Stimulated activated CD4-positive, alpha-beta T cell treated with anti-CD3 and anti-CD28 coated beads, Interleukin-4, amount 100 ng/mL, for 24 hours (primary cell): Measurements from ENCODE around the gene STX10.
"Not testable (repeated sequence)": the region's sequence is repeated elsewhere in the genome, so short reads cannot be mapped to it uniquely, and the experiment has no call there.

Source experiments
- DNase-seq: peaks from one replicate; pipeline ENCODE4 v3.0.0-alpha.2; 2020

Gene STX10

DNA sequence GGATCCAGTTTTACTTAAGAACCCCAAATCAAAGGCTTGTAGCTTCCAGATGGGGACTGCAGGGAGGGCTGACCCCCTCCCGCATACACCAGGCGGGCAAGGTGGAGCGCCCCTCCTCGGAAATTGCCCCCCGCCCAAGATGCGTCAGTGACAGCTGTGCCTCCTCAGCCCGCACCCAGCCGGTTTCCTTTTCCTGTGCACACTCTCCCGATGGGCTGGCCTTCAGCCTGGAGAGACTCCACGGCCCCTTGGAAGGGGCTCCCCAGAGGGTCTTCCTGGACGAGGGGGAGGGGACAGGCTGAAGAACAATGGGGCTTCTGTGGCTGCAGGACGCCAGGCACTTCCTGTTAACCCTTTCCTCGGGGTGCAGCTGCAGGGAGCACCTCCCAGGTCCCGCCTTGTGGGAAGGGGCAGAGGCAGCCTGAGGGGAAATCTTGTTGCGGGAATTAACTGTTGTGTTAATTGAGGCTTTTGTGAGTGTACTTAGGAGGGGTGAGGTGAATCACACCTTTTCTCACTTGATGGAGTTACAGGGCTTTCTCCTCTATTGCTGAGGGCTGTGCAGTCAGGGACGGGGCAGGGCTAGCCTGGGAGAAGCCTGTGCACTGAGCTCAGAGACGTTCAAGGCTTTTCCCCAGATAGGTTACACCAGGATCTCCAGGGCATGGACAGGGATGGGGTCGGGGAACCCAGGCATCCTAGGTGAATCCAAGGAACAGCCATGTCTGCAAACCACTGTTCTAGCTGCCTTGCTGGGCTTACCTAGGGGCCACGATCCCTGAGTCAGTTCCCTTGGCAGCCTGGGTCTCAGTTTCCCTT lies 14.4 kb upstream of the STX10 start:
- peak; percentile 37 for DNase-seq

DNA sequence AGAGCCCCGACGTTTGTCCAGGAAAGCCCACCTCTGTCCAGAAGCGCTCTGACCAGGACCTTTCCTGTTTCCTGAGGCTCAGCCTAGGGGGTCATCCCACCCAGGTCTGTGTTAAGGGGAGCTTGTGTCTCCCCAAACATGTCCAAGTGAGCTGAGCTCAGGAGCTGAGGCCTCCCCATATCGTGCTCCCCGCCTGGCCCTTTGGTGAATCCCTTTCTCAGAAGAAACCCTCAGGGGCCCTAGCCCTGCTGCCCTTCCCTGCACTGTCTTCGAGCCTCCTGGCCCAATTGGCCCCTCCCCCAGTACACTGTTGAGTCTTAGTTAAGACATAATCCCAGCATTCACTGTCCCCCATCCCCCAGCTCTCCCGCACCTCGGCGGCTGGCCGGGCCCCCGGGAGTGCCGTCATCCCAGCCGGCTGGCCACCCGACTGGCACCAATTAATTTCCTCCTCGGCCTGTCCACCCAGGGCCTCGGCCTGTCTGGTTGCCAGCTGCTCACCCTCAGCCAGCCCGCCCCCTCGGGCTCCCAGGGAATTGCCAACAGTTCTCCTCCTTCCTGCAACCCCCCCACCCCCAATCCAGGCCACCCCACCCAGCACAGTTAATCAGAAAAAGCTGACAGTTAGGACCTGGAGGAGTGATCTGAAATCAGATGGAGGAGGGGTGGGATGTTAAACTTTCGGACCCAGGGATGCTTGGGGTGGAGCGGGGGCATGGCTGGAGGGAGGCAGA lies 13.6 kb upstream of the STX10 start:
- peak; percentile 44 for DNase-seq

DNA sequence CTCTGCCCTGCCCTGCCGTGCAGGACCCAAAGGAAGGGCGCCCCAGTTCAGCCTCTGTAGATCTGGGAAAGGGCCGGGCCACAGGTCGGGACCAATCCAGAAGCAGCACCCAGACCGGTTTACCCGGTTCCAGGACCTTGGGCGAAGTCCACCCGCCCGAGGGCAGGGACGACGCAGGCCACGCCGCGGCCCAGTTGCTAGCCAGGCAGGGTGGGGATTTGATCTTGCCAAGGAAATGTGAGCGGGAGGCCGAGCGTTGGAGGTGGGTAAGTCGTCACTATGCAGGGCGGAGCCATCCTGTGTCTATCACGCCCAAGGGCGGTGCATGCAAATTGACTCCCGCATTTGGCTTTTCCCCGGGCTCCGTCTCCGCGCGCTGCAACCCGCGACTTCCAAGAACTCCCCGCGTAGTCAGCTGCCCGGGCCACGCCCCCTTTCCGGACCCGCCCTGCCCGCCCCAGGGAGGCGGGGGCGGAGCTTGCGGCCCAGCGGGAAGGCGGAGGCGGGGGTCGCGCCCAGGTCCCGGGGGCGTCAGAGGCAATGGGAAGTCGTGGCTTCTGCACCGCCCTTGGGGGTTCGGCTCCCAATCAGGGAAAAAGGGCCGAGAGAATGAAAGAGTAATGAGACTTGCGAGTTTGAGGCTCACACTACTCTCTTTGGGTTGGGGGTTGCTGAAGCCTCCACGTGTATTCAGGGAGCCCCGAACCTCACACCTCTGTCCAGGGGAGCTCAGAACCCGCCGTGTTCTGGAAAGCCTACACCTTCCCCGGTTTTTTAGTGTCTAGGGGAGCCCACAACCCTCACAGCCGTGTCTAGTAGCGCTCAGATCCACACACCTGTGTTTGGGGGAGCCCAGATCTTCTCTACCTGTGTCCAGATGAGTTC lies 12.8 kb upstream of the STX10 start:
- peak; percentile 87 for DNase-seq

DNA sequence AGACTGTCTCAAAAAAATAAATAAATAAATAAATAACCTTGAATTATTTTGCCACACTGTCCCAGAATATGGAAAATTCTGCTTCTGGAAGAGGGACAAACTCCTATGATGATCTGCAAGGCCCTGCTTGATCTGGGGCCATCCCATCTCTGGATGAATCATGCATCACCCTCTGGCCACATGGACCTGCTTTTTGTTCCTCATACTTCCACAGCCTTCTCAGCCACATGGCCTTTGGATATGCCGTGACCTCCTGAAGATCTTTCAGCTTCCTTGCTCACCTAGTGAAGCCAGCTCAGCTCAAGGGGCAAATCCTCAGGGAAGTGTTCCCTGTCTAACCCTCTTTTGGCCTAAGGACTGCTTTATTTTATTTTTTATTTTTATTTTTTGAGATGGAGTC lies 10.4 kb upstream of the STX10 start:
- no peak for DNase-seq

DNA sequence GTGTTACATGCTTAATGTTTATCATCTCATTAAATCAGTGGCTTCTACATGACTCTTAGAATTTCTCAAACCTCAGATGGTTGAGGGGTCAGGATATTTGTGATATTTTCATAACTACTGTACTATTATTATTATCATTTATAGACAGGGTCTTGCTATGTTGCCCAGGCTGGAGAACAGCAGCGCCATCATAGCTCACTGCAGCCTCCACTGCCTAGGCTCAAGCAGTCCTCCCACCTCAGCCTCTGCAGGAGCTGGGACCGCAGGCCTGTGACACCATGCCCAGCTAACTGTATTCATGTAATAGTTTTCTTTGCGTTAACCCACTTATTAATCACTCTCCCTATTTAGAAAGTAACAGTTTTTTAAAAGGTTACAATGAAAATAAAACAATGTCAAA lies 9.5 kb upstream of the STX10 start:
- no peak for DNase-seq

DNA sequence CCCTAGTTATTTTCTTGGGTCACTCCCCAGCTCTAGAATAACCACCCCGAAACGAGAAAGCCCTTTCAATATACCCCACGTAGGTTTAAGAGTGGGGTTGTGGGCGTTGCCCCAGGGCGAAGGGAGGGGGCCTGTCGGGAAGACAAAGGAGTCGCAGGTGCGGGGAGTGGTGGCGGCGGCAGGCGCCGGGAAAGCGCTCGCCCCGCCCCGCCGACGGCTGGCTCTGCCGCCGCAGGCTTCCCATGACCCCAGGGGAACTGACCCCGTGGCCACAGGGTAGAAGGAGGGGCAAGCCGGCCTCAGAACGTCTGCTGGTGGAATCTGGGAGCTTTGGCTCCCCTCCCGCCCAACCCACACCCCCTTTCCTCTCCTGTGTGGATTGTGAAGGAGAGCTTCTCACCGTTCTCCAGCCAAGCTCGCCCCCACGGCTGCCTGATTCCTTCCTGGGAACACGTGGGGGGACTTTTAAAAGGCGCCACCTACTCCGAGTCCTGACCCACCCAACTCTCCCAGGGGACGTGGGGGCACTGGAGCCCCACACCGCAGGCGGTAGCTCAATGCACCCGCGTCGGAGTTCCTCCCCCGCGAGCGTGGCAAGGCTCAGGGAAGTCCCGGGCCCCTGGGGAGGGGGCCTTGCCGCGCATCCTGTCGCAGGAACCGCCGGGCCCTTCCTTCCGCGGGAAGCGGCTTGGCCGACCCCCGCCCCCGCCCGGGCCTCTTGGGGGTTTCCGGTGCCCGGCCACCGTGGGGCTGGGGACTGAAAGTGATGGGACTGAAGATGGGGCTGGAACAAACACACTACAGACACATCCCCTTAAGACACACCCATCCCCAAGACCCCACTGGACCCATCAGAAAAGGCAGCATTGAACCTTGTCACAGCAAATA lies 5.5 kb upstream of the STX10 start:
- peak; percentile 58 for DNase-seq

DNA sequence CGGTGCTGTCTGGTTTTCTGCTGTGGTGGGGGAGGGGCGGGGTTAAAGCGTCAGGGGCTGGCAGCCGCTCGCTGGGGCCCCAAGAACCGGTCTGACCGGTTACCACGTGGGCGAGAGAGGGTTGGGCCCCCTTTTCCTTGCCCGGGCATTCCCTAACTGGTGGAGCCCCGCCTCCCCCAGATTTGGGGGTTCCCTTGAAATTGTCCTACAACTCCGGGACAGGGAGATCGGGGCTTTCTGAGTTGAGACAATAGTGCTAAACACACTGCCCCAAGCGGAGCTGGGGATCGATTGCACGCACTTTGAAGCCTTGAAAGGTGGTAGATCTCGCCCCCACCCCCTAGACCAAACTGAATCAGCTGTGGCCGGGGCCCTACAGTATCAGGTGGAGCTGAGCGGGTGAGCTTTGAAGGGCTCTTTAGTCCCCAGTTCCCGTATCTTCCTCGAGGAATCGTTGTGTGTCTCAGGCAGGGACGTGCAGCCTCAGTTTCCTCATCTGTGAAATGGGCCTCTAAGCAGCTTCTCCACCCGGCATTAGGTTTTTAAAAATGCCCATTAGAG lies 4.8 kb upstream of the STX10 start:
- DNase-seq, result peak; percentile 82

DNA sequence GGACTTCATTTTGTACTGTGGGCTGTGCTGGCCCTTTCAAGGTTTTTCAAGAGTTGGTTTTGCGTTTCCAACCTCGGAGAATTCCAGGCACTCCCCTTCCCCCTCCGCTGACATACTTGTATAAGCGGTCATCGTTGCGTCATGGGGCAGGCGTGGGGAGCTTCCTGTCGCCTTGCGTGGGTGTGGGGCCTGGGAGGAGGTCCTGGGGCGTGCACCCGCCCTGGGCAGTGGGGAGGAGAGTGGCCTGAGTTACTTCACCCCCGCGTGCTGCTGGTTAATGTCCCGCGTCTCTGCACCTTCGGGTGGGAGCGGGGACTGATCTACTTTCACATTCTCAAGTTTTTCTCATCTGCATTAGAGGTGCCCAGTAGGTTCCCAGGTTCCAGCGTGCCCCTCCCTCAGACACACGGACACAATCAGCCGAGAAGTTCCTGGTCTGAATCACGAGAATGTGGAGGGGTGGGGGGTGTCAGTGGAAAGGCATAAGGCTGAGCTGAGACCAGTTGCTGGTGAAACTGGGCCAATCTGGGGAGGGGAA lies 4.1 kb upstream of the STX10 start:
- peak; percentile 69 for DNase-seq

DNA sequence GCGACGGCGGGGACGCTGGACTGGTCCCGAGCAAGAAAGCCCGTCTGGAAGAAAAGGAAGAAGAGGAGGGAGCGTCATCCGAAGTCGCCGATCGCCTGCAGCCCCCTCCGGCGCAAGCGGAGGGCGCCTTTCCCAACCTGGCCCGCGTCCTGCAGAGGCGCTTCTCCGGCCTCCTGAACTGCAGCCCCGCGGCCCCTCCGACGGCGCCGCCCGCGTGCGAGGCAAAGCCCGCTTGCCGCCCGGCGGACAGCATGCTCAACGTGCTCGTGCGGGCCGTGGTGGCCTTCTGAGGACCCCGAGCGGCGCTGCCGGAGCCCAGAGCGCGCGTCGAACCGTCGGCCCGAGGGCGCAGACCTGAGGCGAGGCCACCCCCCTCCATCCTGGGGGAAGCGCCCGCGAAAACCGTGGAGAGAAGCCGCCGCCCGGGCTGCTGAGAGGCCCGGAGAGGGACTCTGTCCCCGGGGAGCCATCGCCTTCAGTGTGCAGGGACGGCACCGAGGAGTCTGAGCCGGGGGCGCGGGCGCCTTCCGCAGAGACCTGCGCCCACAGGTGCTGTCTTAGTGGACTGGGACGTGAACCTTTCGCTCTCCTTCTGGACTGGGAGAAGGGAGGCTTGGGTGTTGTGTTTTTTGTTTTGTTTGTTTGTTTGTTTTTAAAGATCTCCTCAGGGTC lies 3.5 kb upstream of the STX10 start:
- DNase-seq, result no peak

DNA sequence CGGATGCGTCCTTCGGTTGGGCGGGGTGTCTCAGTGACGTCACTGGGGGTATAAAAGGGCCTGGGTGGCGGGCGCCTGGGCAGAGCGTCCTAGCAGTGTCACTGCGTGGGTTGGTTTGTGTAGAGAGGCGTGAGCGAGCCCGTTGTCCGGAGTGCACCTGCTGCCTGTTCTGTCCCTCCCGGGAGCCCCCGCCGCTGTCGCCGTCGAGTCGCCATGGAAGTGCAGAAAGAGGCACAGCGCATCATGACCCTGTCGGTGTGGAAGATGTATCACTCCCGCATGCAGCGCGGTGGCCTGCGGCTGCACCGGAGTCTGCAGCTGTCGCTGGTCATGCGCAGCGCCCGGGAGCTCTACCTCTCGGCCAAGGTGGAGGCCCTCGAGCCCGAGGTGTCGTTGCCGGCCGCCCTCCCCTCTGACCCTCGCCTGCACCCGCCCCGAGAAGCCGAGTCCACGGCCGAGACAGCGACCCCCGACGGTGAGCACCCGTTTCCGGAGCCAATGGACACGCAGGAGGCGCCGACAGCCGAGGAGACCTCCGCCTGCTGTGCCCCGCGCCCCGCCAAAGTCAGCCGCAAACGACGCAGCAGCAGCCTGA lies 2.9 kb upstream of the STX10 start:
- peak; percentile 98 for DNase-seq

DNA sequence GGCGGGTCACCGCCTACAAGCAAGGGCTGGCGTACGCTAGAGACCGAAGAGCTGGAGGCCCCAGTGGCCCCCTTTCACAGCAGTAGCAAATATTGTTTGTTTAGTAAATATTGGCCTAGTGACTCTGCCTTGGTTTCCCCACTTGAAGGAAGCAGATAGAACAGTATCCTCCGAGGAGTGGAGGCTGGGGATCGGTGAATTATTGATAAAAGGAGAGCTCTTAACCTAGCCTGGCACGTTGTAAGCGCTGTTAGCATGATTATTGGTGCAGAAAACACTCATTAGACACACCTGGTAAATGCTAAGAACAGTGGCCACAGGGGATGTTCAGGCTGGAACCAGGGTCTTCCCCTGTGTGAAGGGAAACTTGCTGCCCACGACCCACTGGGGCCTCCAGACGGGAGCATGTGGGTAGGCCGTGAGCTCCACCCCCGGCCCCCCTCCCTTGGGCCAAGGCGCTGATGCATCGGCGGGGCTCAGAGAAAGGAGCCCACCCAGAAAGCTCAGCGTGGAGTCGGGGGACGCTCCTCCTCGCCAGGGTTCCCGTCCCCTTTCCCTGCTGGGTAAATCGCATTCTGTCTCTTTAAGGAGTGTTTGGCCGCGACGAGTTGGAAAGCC lies 2.3 kb upstream of the STX10 start:
- no peak for DNase-seq

DNA sequence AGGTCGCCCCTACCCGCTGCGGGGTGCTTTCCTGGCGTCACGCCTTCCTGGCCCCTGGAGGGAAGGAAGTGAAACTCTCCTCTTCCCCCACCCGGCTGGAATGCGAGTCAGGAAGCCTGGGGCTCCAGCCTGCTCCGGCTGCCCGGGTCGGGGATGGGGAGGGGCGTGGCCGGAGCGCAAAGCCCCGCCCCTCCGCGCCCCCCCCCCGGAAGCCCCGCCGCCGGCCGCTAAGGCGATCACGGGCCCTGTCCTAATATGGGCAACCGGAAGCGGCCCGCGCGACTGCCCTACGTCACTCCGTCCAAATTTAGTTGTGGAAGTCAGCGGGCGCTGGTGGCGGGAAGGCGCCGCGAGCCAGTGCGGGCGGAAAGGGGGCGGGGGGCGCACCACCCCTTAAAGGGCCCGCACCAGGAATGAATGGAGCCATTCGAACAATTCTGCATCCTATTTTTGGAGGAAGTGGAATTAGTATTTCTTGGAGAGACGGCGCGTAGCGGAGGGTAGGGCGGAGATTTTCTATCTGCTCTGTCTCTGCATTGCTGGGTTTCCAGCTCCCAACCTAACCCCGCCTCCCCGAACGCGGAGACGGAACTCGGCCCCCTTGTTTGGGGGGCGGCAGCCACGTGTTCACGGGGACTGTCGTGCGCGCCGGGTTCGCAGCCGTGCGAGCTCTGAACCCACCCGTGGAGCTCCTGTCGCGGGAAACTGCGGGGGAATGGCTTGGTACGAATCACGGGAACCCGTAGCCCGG lies 1.6 kb upstream of the STX10 start:
- peak; percentile 96 for DNase-seq

DNA sequence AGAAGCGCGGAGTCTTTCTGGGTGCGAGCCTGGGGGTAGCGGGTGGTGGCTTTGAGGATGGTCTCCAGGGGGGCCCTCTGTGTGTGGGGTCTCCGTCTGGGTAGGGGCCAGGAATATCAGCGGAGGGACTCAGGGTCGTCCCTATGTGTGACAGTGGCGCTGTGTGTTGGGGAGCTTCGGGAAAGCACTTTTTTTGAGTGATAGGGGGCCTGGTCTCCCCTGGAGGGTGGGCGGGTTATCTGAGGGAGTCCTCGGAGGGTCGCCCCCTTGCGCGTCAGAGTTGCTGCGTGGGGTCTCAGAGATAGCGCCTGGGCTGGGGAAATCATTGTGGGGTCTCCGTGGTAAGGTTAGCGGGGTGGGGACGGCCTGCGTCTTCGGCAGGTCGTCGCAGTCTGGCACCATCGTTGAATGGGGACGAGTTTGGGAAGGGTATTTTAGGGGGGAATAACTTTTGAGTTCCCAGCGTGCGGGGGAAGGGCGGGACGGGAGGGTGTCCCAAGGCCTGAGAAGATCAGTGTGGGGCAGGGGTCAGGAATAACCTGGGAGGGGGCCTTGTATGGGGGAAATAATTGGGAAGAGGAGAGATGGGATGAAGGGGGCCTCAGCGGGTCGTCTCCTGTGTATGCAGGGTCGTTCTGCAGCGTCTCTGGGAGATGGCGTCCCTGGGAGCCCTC lies 893 bp upstream of the STX10 start:
- DNase-seq, result peak; percentile 27

DNA sequence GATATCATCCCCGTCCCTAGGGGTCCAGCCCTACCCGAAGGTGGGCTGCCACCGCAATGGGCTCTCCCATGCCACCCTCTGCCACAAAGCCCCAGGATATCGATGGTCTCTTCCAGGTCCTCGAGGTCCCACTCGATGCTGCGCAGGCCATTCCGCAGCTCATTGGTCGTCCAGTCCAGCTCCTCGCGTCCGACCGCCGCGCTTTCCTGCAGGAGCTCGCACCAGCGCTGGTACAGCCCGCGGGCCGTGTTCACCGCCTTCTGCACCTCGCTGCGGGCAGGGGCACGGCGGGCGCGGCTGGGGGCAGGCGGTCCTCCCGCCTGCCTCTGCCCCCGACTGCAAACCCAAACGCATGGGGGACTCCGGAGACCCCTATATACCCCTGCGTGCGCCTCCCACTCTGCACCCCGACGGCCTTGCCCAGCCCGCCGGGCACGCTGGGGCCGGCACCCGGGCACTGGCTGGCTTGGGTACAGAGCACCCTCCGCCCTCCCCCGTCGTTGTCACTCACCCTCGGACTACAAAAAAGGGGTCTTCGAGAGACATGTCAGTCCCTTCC lies 468 bp downstream of the STX10 start:
- no peak for DNase-seq

DNA sequence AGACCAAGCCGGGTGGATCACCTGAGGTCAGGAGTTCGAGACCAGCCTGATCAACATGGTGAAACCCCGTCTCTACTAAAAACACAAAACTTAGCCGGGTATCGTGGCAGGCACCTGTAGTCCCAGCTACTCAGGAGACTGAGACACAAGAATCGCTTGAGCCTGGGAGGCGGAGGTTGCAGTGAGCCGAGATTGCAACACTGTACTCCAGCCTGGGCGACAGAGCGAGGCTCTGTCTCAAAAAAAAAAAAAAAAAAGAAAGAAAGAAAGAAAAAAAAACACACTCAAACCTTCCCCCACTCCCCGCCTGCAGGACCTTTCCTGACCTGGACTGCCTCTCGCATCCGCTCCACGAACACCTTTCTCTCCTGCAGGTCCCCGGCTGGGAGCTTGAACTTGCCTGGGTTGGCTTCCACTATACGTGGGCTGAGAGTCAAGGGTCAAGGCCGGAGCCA lies 975 bp downstream of the STX10 start:
- DNase-seq, result not testable (repeated sequence)

DNA sequence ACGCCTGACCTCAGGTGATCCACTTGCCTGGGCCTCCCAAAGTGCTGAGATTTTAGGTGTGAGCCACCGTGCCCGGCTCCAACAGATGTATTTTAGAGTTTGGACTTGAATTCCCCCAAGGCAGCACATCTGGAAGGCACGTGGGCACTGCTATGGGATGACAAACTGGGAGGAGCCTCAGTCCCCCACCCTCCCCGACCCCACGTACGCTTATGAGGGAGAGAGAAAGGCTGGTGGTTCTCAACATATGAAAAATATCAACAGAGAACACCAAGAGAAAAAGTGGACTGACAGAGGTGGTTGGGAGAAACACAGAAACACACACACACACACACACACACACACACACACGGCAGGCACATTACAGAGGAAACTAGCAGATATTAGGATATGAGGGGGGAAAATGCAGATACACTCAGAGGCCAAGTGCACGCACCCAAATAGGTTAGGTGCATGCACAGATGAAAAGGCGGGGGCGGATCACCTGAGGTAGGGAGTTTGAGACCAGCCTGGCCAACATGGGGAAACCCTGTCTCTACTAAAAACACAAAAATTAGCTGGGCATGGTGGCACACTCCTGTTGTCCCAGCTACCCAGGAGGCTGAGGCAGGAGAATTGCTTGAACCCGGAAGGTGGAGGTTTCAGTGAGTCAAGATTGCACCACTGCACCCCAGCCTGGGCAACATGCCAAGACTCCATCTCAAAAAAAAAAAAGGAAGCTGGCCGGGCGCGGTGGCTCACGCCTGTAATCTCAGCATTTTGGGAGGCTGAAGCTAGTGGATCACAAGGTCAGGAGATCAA lies 3.2 kb downstream of the STX10 start:
- no peak for DNase-seq

DNA sequence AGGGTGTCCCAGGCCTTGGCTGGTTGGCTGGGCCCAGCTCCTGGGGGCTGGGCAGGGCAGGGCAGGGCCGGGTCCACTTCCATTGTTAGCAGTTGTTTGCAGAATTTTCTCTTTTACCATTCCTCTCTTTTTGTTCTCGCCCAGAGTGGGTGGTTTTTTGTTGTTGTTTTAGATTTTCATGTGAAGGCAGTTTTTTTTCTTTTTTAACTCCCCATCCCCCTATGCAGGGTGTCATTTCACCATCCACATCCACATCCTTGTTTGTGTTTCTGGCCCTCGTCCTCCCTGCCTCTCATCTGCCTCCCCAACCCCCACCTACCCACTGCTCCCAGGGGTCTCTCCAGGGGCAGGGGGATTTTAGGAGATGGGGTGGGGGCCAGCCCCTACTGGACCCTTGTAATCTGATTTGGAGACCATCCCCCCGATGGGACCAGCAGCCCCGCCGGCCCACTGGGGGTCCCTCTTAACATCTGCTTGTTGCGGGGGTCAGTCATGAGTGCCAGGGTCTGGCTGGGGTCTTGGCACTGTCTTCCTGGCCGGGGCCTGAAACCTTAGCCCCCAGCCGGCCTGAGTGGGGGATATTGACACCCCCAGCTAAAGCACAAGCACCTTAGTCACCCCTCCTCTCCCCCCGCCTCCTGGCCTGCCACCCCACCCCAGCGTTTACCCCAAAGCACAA lies 10.4 kb downstream of the STX10 start:
- DNase-seq, result no peak
